Superior temporal gyrus (tissue), 1 donor: ENCODE data around the gene NXPH4.
A peak's percentile ranks its signal among the peaks of the same experiment; 100 is the strongest.

Source experiments
- DNase-seq: peaks from one replicate; pipeline ENCODE4 v3.0.0-alpha.2; 2016; ENCODE audit errors: extremely low spot score

Gene NXPH4

DNA sequence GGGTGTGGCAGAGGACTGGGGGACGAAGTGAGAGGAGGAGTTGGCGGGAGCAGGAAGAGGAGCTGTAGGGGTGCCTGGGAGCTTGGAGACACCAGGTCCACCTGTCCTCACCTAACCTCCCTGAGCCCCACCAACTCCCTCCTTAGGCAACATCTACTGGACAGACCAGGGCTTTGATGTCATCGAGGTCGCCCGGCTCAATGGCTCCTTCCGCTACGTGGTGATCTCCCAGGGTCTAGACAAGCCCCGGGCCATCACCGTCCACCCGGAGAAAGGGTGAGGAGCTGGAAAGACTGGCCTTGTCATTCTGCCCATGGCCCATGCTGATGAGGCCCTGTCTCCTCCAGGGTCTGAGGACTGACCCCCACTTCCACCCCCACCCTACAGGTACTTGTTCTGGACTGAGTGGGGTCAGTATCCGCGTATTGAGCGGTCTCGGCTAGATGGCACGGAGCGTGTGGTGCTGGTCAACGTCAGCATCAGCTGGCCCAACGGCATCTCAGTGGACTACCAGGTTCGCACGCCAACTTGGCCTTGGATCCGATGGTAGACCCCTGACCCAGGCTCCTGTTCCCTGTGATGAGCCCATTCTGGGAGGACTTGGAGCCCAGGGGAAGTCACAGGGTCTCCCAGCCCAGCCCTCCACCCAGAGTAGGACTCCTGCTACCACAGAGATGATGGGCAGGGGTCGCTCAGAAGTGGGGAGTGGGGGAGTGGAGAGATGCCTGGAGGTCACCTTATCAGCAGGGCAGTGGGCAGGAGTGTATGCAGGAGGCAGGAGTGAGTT, 32.5 kb upstream of the NXPH4 start:
- no peak for DNase-seq

DNA sequence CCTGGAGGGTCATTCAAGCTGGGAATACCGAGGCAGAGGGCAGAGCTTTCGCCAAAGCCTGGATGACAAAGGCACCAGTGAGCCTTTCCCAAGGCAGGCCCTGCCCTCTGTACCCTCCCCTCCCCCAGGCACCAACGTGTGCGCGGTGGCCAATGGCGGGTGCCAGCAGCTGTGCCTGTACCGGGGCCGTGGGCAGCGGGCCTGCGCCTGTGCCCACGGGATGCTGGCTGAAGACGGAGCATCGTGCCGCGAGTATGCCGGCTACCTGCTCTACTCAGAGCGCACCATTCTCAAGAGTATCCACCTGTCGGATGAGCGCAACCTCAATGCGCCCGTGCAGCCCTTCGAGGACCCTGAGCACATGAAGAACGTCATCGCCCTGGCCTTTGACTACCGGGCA, 31.2 kb upstream of the NXPH4 start:
- DNase-seq: no peak

DNA sequence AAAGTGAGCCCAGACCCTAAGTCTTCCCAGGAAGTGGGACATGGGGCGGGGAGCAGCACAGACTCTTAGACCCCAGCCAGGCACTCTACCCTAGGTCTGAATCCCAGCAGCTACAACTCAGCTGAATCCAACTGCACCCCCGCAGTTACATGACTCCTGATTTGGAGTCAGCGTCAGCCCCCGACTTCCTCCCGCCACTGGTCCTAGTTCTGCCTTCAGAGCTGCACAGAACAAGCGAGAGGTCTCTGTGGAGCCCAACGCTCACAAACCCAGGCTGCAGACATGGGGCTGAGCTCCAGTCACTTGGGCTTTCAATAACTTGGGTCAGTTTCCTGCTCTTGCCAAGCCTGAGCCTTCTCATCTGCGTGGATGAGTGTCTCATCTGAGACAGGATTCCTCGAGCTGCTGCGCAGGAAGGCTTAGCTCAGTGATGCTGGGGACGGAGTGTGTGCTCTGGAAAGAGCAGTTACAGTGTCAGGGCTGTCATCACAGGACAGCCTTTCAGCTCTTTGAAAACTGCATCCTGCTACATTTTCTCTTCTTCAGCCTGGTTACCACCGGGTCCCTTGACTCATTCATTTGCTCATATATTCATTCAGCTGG, 30.6 kb upstream of the NXPH4 start:
- DNase-seq: no peak

DNA sequence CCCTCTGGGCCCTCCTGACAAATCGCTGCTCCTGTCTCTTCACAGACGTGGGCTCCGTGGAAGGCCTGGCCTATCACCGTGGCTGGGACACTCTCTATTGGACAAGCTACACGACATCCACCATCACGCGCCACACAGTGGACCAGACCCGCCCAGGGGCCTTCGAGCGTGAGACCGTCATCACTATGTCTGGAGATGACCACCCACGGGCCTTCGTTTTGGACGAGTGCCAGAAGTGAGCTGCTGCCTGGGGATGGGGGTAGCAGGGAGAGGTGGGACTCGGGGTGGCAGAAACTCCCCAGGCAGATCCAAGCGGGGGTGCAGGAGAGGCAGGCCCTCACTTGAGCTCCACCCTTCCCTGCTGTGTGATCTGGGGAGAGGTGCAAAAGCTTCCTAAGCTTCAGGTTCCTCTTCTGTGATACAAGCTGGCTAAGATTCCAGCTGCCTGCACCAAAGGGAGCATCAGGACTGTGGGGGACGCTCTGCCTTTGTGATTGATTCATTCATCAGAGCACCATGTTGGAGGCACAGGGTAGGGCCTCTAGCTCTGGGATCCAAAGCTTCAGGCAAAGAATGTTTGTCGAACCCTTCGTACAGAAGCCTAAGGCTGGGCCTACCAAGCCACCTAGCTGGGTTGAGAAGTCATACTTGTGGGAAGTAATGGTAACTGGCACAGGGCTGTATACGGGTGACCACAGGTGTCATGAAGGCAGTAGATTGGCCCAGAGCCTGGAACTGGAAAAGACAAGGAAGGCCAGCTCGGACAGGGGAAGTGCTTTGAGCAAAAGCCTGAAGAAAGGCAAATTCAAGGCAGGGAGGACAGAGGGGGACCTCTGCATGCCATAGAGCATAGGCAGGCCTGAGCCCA, 29.1 kb upstream of the NXPH4 start:
- no peak for DNase-seq

DNA sequence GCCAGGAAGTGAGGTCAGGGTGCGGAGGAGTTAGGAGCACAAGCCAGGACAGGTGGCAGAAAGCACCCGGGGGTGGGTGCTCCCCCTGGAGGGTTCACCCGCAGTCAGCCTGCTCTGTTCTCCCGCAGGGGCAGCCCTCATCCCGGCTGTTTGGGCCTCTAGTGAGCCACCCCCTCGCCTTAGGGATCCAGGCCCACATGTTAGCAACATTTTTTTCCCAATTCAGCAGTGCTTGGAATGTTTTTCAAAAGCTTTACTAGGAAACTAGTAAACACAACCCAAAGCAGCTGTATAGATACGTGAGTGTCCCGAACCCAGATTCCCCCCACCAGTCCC, 28.5 kb upstream of the NXPH4 start:
- DNase-seq: no peak

DNA sequence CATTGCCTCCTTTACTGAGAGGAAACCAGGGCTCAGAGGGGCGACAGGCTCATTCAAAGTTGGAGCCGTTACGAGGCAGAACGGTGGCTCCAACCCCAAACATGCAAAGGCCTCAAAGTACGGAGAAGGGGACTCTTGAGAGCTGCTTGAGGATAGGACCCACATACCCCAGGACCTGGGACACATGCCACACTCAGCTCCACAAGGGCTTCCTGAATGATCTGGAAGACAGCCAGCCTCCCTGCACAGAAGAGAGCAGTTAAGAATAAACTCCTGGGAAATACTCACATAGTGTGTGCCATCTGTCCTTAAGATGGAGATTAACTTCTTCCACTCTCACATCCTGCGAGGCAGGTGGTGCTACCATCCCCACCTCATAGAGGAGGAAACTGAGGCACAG, 26.6 kb upstream of the NXPH4 start:
- peak; percentile 69 for DNase-seq

DNA sequence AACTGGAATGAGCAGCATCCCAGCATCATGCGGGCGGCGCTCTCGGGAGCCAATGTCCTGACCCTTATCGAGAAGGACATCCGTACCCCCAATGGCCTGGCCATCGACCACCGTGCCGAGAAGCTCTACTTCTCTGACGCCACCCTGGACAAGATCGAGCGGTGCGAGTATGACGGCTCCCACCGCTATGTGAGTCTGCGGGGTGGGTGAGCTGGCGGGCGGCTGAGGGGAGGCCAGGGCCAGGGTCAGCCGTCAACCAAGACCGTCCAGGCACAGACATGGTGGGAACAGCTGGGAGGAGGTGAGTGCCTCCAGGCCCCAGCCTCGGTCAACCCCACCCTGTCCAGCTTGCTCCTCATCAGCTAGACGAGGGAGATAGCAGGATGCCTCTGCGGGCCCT, 25.8 kb upstream of the NXPH4 start:
- no peak for DNase-seq

DNA sequence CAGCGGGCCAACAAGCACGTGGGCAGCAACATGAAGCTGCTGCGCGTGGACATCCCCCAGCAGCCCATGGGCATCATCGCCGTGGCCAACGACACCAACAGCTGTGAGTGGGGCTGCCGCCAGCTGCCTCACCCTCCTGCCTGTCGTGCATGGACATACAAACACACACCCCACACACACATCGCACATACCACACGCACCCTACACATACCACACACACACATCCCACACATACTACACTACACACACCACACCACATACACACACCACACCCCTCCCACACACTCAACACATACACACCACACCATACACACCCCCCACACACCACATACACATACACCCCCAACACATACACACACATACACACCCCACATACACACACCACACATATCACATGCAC, 25.2 kb upstream of the NXPH4 start:
- no peak for DNase-seq

DNA sequence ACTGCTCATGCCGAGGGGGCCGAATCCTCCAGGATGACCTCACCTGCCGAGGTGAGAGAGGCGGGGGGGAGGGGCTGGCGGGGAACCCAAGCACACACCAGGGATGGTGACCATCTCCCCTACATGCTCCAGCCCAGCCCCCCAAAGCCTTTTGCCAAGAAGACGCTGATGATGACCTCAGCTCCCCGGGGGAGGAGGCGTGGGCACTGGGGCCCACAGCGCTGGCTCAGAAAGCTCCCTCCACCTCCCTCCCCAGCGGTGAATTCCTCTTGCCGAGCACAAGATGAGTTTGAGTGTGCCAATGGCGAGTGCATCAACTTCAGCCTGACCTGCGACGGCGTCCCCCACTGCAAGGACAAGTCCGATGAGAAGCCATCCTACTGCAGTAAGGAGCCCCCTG, 23.7 kb upstream of the NXPH4 start:
- DNase-seq: no peak

DNA sequence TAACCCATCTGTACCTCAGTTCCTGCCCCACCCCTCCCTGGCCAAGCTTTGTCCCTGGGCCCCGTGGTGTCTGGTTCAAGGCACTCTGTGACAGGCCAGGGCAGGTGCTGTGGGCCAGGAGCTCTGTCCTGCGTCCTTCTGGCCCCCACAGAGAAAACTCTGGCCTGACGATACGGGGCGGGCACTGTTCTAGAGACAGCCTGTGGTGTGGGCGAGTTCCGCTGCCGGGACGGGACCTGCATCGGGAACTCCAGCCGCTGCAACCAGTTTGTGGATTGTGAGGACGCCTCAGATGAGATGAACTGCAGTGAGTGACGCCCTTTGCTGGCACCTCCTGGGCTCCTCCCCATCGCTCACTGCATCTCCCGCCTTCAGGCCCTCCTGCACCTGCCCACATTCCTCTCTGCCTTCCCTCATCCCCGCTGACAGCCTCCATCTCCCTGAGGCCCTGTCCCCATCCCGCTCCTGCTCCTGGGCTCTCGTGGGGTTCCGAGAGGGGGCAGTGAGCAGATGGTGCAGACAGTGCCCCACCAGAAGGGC, 22.8 kb upstream of the NXPH4 start:
- DNase-seq: no peak

DNA sequence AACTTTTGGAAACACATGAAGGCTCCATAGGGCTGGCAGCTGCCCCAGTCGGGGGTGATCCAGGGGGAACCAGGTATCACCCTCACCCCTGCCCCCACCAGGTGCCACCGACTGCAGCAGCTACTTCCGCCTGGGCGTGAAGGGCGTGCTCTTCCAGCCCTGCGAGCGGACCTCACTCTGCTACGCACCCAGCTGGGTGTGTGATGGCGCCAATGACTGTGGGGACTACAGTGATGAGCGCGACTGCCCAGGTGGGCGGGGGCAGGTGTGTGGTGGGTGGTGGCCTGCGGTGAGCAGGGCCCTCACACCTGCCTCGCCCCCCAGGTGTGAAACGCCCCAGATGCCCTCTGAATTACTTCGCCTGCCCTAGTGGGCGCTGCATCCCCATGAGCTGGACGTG, 22.3 kb upstream of the NXPH4 start:
- no peak for DNase-seq

DNA sequence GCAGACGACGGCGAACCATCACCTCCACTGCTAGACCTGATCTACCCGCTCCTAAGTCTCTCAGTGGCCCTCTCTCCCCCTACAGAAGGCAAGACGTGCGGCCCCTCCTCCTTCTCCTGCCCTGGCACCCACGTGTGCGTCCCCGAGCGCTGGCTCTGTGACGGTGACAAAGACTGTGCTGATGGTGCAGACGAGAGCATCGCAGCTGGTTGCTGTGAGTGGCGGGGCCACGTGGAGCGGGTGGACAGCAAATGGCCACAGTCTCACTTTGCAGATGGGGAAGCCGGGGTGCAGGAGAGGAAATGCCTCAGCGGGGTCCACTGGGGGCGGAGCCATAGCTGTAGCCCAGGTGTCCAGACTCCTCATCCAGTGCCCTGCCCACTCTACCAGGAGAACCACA, 21.4 kb upstream of the NXPH4 start:
- no peak for DNase-seq

DNA sequence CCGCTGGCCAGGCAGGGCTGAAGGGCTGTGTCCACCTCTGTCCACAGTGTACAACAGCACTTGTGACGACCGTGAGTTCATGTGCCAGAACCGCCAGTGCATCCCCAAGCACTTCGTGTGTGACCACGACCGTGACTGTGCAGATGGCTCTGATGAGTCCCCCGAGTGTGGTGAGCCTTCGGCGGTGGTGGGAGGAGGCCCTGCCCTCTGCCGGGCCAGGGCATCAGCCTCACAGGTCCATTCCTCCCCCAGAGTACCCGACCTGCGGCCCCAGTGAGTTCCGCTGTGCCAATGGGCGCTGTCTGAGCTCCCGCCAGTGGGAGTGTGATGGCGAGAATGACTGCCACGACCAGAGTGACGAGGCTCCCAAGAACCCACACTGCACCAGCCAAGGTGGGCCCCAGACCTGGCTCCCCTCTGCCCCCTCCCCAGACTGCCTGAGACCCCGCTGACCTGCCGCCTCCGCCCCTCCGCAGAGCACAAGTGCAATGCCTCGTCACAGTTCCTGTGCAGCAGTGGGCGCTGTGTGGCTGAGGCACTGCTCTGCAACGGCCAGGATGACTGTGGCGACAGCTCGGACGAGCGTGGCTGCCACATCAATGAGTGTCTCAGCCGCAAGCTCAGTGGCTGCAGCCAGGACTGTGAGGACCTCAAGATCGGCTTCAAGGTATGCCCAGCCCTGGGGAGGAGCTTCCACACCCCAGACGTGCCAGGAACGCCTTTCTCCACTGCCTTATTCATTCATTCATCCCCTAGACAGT, 20.8 kb upstream of the NXPH4 start:
- DNase-seq: no peak

DNA sequence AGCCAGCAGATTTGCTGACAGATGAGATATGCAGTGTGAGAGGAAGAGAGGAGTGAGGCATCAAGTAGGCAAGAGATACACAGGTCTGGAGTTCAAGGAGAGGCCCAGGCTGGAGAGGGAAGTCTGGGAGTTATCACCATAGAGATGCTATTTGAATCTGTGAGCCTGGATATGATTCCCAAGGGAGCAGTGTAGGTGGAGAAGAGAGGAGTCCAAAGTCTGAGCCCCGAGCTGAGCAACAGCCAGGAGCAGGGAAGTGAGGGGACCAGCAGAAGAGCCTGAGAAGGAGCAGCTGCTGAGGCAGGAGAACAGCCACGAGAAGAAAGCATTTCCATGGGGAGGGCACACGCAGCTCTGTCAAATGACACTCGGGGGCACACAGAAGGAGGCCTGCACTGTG, 20.2 kb upstream of the NXPH4 start:
- DNase-seq: no peak

DNA sequence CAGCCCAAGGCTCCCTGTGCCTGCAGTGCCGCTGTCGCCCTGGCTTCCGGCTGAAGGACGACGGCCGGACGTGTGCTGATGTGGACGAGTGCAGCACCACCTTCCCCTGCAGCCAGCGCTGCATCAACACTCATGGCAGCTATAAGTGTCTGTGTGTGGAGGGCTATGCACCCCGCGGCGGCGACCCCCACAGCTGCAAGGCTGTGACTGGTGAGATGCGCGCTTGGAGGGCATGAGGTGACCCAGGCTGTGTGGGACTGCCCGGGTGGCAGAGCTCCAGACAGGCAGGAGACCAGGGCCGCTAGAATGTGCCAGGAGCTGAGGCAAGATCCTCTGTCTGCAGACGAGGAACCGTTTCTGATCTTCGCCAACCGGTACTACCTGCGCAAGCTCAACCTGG, 19.6 kb upstream of the NXPH4 start:
- DNase-seq: no peak

DNA sequence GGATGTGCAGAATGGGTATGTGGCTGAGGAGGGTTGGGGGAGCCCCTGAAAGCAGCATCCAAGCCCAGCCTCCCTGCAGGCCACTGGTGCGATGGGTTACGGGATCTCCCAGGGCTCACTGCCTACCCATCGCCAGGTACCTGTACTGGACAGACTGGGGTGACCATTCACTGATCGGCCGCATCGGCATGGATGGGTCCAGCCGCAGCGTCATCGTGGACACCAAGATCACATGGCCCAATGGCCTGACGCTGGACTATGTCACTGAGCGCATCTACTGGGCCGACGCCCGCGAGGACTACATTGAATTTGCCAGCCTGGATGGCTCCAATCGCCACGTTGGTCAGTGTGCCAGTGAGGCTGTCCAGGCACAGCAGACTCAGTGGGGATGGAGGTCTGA, 18.3 kb upstream of the NXPH4 start:
- DNase-seq: no peak

DNA sequence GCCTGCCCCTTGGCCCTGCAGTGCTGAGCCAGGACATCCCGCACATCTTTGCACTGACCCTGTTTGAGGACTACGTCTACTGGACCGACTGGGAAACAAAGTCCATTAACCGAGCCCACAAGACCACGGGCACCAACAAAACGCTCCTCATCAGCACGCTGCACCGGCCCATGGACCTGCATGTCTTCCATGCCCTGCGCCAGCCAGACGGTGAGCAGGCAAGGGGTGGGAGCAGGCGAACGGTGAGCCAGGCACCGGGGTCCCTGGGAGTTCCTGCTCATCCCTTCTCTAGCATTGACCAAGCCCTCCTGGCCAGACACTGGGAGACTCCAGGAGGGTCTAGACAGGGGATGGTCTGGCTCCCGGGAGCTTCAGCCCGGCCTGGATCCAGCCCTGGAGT, 17.4 kb upstream of the NXPH4 start:
- DNase-seq: no peak

DNA sequence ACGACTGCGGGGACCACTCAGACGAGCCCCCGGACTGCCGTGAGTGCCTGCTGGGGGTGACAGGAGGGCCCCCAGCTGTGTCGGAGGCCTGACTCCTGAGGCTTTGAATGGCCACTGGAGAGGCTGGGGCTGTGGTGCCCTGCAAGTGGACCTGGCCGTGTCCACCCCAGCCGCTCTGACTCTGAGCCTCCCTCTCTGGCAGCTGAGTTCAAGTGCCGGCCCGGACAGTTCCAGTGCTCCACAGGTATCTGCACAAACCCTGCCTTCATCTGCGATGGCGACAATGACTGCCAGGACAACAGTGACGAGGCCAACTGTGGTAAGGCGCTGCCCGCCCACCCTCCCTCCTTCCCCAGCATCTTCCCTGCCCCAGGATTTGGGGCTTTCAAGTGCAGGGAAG, 16.1 kb upstream of the NXPH4 start:
- no peak for DNase-seq

DNA sequence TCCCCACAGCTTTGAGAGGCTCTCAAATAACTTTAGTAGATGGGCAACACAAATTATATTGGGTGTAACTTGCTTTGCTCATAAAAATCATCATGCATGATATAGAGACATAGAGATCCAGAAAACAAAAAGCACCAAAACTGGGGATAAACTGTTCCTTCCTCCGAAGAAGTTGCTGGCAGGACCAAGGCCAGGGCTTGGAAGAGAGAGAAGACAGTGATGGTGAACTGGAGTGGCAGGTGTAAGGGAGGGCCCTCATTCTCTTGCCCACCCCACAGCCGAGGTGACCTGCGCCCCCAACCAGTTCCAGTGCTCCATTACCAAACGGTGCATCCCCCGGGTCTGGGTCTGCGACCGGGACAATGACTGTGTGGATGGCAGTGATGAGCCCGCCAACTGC, 15.4 kb upstream of the NXPH4 start:
- DNase-seq: no peak

DNA sequence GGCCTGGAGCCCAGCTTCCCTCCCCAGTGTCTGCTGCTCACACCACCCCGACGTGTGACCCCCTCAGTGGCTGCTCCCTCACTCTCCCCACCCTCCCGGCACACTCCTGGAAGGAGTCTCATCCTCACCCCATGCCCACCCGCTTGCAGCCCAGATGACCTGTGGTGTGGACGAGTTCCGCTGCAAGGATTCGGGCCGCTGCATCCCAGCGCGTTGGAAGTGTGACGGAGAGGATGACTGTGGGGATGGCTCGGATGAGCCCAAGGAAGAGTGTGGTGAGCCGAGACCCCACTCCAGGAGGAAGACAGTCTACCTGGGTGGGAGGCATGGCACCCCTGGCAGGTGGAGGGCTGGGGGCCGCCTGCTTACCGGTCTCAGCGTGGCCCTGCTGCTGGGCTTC, 15.0 kb upstream of the NXPH4 start:
- no peak for DNase-seq

DNA sequence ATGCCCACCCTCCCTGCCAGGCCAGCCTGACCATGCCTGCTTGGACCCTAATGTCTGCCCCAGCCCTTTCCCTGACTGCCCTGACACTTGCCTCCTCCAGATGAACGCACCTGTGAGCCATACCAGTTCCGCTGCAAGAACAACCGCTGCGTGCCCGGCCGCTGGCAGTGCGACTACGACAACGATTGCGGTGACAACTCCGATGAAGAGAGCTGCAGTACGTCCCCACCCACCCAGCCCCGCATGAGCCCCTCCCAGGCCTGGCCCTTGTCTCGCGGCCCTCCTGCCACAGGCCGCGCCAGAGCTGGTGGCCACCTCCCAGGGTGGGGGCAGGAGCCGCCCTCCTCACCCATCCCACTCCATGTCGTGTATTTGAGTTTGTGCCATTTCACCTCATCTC, 14.3 kb upstream of the NXPH4 start:
- DNase-seq: no peak

DNA sequence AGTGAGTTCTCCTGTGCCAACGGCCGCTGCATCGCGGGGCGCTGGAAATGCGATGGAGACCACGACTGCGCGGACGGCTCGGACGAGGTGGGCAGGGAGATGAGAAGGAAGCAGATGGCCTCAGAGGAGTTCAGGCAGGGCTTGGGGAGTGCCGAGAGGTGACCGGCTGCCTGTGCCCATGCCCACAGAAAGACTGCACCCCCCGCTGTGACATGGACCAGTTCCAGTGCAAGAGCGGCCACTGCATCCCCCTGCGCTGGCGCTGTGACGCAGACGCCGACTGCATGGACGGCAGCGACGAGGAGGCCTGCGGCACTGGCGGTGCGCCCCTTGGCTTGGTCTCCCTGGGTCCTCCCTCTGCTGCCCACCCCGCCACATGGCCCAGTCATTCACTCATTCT, 13.4 kb upstream of the NXPH4 start:
- no peak for DNase-seq
